Left colon (tissue), 2 donors: ENCODE results near the gene NUDCD3. TPM values are rescaled to one million over a fixed set of nuclear protein-coding genes. Genes with fewer than 3 reads are reported as not detected.

Experiments
- ATAC-seq: fragments of 200-7000 bp; cut with Tn5 transposase; one replicate; pipeline ENCODE4 v1.9.1; 2020; ENCODE audit warnings: mild to moderate bottlenecking, moderate library complexity
- DNase-seq, 2 donors: peaks; one replicate each; pipeline ENCODE4 v3.0.0-alpha.2; 2020
- intact Hi-C, 2 donors: fragments of 100-400 bp; cut with DNase I in 1 of 2; cut with micrococcal nuclease in 1 of 2; formaldehyde crosslinking; loops; one replicate each; pipeline versions ENCODE4 v1.11.2 to v1.14.0; 2022; cut with DNase I, micrococcal nuclease
- total RNA-seq, 2 donors: library from RNA; stranded (reverse); fragmentation: NEBNext Ultra II Directional; extraction: Animal tissue kit (Norgen Biotek cat#: 25700); gene quantifications; one replicate each; pipeline ENCODE4 v1.2.1, GENCODE V29; 2021
- donor health status: DM: no; HTN: no; CAD: no.
- donor health status: DM: yes; HTN: yes; CAD: no.

NUDCD3 gene
- total RNA-seq, 2 donors from 2014 or later = 66.3 to 72.4 TPM

- intact Hi-C loops = no loop called here
- ATAC-seq (no peak), DNase-seq (peak in 1 of 2 donors; percentile 19)
These were observed 110.9 kb downstream of the NUDCD3 start for GRCh38 chr7:44379366-44380188.

GRCh38 chr7:44378744-44379143 is 111.7 kb downstream of the NUDCD3 start:
- intact Hi-C loops = no loop called here
- DNase-seq = no peak
- no peak for ATAC-seq

GRCh38 chr7:44377681-44378421 is 112.6 kb downstream of the NUDCD3 start:
- ATAC-seq = peak; percentile 3
- peak in 1 of 2 donors; percentile 18 for DNase-seq

GRCh38 chr7:44377134-44377463 is 113.4 kb downstream of the NUDCD3 start:
- DNase-seq (no peak), ATAC-seq (no peak)
- intact Hi-C loops = no loop called here

More at GRCh38 chr7:44377681-44378421, 112.6 kb downstream of the NUDCD3 start:
- intact Hi-C loops = no loop called here

- intact Hi-C loops = no loop called here
- DNase-seq (peak in 1 of 2 donors; percentile 9), ATAC-seq (no peak)
These were observed 113.9 kb downstream of the NUDCD3 start for GRCh38 chr7:44376429-44377133.

GRCh38 chr7:44375926-44376342 is 114.5 kb downstream of the NUDCD3 start:
- intact Hi-C loops = no loop called here
- ATAC-seq = no peak
- DNase-seq = peak in 1 of 2 donors; percentile 18

- DNase-seq = peak in 1 of 2 donors; percentile 24
- peak; percentile 5 for ATAC-seq
- intact Hi-C loops = no loop called here
These were observed 115.2 kb downstream of the NUDCD3 start for GRCh38 chr7:44375236-44375699.

- ATAC-seq = no peak
- intact Hi-C loops = no loop called here
These were observed 116.3 kb downstream of the NUDCD3 start for GRCh38 chr7:44374007-44374763.

GRCh38 chr7:44373418-44373740 is 117.1 kb downstream of the NUDCD3 start:
- intact Hi-C loops = no loop called here
- no peak for DNase-seq
- ATAC-seq = no peak

More at GRCh38 chr7:44374007-44374763, 116.3 kb downstream of the NUDCD3 start:
- peak in 1 of 2 donors; percentile 14 for DNase-seq

GRCh38 chr7:44372560-44373417 is 117.7 kb downstream of the NUDCD3 start:
- DNase-seq = peak in 1 of 2 donors; percentile 8
- intact Hi-C loops = no loop called here
- ATAC-seq = no peak

GRCh38 chr7:44368885-44369284 is 121.6 kb downstream of the NUDCD3 start:
- DNase-seq = no peak
- intact Hi-C loops = no loop called here

GRCh38 chr7:44368455-44368854 is 122.0 kb downstream of the NUDCD3 start:
- ATAC-seq (no peak), DNase-seq (no peak)
- intact Hi-C loops = no loop called here

More at GRCh38 chr7:44368885-44369284, 121.6 kb downstream of the NUDCD3 start:
- ATAC-seq = no peak

GRCh38 chr7:44367475-44368043 is 122.9 kb downstream of the NUDCD3 start:
- DNase-seq (no peak), ATAC-seq (no peak)
- intact Hi-C loops = no loop called here

GRCh38 chr7:44366986-44367385 is 123.5 kb downstream of the NUDCD3 start:
- no peak for DNase-seq
- no peak for ATAC-seq
- intact Hi-C loops = no loop called here

- no peak for ATAC-seq
- DNase-seq = no peak
- intact Hi-C loops = no loop called here
These were observed 136.8 kb downstream of the NUDCD3 start for GRCh38 chr7:44353668-44354067.

- peak; percentile 74 for ATAC-seq
- no peak for DNase-seq
- intact Hi-C loops = no loop called here
These were observed 141.3 kb downstream of the NUDCD3 start for GRCh38 chr7:44348851-44349781.
